Activated naive CD4-positive, alpha-beta T cell treated with anti-CD3 and anti-CD28 coated beads, Interleukin-2, amount 10 ng/mL, durations not matched to agents 7 days and 5 days (primary cell): ENCODE data around the gene ORC2.
"Not testable (repeated sequence)": the region's sequence is repeated elsewhere in the genome, so short reads cannot be mapped to it uniquely, and the experiment has no call there.

Source experiments
- CTCF ChIA-PET: fragments of 350-600 bp; sonication (Branson Sonifier 250); formaldehyde crosslinking; loops from one replicate; lab custom pipeline; 2021; ENCODE audit warnings: antibody characterized with exemption; lab: Charles Lee
- DNase-seq: peaks from one replicate; pipeline ENCODE4 v3.0.0-alpha.2; 2020
- H3K27ac Mint-ChIP-seq: one replicate; pipeline ENCODE4 v1.8.0; 2021; ENCODE audit warnings: mild to moderate bottlenecking, moderate library complexity, mixed read lengths
- H3K27me3 Mint-ChIP-seq: one replicate; pipeline ENCODE4 v1.8.0; 2021; ENCODE audit warnings: mild to moderate bottlenecking, mixed read lengths
- H3K36me3 Mint-ChIP-seq: one replicate; pipeline ENCODE4 v1.8.0; 2021; ENCODE audit warnings: mixed read lengths
- H3K4me1 Mint-ChIP-seq: one replicate; pipeline ENCODE4 v1.8.0; 2021; ENCODE audit warnings: mixed read lengths
- H3K4me3 Mint-ChIP-seq: one replicate; pipeline ENCODE4 v1.8.0; 2021; ENCODE audit warnings: mild to moderate bottlenecking, moderate library complexity, mixed read lengths
- H3K9me3 Mint-ChIP-seq: one replicate; pipeline ENCODE4 v1.8.0; 2021; ENCODE audit warnings: mixed read lengths

ORC2 gene

DNA sequence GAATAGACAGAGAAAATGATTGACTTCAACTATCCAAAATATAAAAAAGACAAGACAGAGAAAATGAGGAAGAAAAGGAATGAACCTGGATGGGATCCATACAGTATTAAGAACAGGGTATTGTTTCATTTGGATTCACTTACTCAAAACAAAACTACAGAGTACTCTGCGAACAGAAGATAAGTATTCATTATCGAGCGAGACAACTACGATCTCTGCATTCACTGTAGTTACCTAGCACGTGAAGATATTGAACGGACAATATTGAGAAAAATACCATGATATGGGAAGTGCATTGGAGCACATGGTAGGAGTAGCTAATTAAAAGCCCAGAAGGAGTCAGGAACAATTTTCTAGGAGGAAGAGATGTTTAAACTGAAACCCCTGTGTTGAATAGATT, 1.0 kb upstream of the ORC2 start:
- Mint-ChIP-seq H3K36me3 (peaks cover 27% of the 10 kb centered on the region), H3K27me3 (no peaks in the 10 kb centered on the region), H3K4me1 (peaks cover 64% of the 10 kb centered on the region), H3K27ac (peak overlapping the region; percentile 74), H3K9me3 (no peaks in the 10 kb centered on the region), H3K4me3 (peak overlapping the region; percentile 91)
- no peak for DNase-seq
- CTCF ChIA-PET = interaction anchor here (0.7 to 3.3 kb wide), 4 partner anchors 75 to 255 kb away, joined by 3 to 14 read pairs (median 3); partner anchors contain the start of gene NIF3L1

DNA sequence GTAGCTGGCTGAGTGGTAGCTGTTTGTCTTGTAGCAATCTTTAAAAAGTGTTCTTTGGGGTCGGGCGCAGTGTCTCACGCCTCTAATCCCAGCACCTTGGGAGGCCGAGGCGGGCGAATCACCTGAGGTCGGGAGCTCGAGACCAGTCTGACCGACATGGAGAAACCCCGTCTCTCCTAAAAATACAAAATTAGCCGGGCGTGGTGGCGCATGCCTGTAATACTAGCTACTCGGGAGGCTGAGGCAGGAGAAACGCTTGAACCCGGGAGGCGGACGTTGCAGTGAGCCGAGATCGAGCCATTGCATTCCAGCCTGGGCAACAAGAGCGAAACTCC, 425 bp upstream of the ORC2 start:
- H3K36me3 Mint-ChIP-seq = peaks cover 26% of the 10 kb centered on the region
- CTCF ChIA-PET = interaction anchor here (0.8 to 3.3 kb wide), 10 partner anchors 15 to 269 kb away, joined by 3 to 28 read pairs (median 4); partner anchors contain the start of genes CASP10 and NIF3L1
- H3K27ac Mint-ChIP-seq = peak overlapping the region; percentile 92
- not testable (repeated sequence) for DNase-seq, H3K27me3 Mint-ChIP-seq, H3K9me3 Mint-ChIP-seq
- peak overlapping the region; percentile 91 for H3K4me3 Mint-ChIP-seq
- peaks cover 65% of the 10 kb centered on the region for H3K4me1 Mint-ChIP-seq

DNA sequence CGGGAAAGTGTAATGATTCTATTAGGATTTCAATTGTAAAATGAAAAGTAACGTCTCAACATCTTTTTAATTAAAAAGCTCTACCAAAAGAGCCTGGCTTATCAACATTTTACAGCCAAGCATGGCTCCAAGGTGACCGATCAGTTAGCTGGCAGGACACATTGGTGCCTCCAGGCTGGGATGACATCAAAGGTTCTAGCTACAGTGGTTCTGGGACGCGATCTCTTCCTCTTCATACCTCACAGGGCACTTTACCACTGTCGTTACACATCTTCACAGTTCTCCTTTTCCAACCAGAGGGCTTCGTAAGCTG, 693 bp downstream of the ORC2 start:
- H3K36me3 Mint-ChIP-seq = peaks cover 25% of the 10 kb centered on the region
- no peak for DNase-seq
- peaks cover 59% of the 10 kb centered on the region for H3K4me1 Mint-ChIP-seq
- peak overlapping the region; percentile 91 for H3K4me3 Mint-ChIP-seq
- H3K27me3 Mint-ChIP-seq = no peaks in the 10 kb centered on the region
- CTCF ChIA-PET = interaction anchor here (0.6 to 3.3 kb wide), 12 partner anchors 14 to 417 kb away, joined by 3 to 28 read pairs (median 4); partner anchors contain the start of gene CASP10
- H3K27ac Mint-ChIP-seq = peak overlapping the region; percentile 92
- H3K9me3 Mint-ChIP-seq = no peaks in the 10 kb centered on the region

DNA sequence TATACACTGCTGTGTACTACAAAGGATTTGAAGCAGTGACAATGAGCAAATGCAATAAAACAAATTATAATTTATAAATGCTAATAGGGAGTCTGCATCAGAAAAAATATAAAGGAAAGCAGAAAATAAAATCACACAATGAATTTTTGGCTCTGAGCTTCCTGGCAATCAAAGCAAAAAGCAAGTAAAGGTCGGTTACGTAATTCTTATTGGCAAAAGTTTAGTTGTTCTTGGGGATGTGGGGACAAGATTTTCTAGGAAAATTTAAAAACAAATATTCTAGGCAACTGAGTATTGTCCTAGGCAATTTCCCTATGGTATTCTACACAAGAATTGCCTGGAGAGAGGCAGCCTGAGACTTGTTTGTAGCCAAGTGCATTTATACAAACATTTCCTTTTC, 1.8 kb downstream of the ORC2 start:
- CTCF ChIA-PET = interaction anchor here (3.3 kb wide), 1 partner anchor 108 kb away, joined by 28 read pairs; no protein-coding TSS in a partner anchor
- peaks cover 29% of the 10 kb centered on the region for H3K36me3 Mint-ChIP-seq
- peaks cover 58% of the 10 kb centered on the region for H3K4me1 Mint-ChIP-seq
- DNase-seq = no peak
- no peaks in the 10 kb centered on the region for H3K9me3 Mint-ChIP-seq
- no peak overlapping the region for H3K27ac Mint-ChIP-seq
- H3K27me3 Mint-ChIP-seq = no peaks in the 10 kb centered on the region
- peak overlapping the region; percentile 91 for H3K4me3 Mint-ChIP-seq

DNA sequence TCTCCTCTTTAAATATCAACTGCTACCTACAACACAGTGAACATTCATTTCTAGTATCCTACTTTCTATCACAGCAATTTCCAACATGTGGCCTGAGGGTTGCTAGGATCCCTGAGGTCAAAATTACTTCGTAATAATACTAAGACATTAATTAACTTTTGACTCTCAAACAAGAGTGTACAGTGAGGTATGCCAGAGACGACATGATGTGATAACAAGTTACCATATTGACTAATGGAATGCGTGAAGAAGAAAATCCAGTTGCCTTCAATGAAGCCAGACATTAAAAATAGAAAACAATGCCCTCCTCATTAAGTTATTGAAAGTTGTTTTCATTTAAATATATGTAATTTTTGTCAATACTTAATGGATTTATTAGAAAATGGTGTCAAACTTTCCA, 13.1 kb downstream of the ORC2 start:
- Mint-ChIP-seq H3K27ac (no peak overlapping the region), H3K9me3 (no peaks in the 10 kb centered on the region), H3K27me3 (no peaks in the 10 kb centered on the region), H3K4me1 (peaks cover 2% of the 10 kb centered on the region), H3K4me3 (no peak overlapping the region), H3K36me3 (peaks cover 27% of the 10 kb centered on the region)
- no peak for DNase-seq
- CTCF ChIA-PET = interaction anchor here (1.1 kb wide), 1 partner anchor 37 kb away, joined by 3 read pairs; no protein-coding TSS in a partner anchor

DNA sequence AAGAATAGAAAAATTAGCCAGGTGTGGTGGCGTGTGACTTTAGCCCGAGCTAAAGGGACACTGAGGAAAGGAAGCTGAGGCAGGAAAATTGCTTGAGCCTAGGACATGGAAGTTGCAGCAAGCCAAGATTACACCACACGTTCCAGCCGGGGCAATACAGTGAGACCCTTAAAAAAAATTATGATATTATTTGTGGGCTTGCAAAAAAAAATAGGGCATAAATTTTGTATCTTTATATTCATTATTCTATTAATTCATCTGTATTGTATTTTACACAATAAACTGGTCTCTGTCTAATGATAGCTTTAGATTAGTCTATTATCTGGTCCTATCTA, 18.1 kb downstream of the ORC2 start:
- H3K27me3 Mint-ChIP-seq = no peaks in the 10 kb centered on the region
- H3K4me1 Mint-ChIP-seq = peaks cover 3% of the 10 kb centered on the region
- no peaks in the 10 kb centered on the region for H3K9me3 Mint-ChIP-seq
- H3K36me3 Mint-ChIP-seq = peaks cover 43% of the 10 kb centered on the region
- CTCF ChIA-PET = interaction anchor here (0.9 to 2.1 kb wide), 5 partner anchors 18 to 287 kb away, joined by 3 to 7 read pairs (median 4); partner anchors contain the start of genes CASP10 and ORC2
- DNase-seq = no peak
- no peak overlapping the region for H3K4me3 Mint-ChIP-seq
- H3K27ac Mint-ChIP-seq = no peak overlapping the region

DNA sequence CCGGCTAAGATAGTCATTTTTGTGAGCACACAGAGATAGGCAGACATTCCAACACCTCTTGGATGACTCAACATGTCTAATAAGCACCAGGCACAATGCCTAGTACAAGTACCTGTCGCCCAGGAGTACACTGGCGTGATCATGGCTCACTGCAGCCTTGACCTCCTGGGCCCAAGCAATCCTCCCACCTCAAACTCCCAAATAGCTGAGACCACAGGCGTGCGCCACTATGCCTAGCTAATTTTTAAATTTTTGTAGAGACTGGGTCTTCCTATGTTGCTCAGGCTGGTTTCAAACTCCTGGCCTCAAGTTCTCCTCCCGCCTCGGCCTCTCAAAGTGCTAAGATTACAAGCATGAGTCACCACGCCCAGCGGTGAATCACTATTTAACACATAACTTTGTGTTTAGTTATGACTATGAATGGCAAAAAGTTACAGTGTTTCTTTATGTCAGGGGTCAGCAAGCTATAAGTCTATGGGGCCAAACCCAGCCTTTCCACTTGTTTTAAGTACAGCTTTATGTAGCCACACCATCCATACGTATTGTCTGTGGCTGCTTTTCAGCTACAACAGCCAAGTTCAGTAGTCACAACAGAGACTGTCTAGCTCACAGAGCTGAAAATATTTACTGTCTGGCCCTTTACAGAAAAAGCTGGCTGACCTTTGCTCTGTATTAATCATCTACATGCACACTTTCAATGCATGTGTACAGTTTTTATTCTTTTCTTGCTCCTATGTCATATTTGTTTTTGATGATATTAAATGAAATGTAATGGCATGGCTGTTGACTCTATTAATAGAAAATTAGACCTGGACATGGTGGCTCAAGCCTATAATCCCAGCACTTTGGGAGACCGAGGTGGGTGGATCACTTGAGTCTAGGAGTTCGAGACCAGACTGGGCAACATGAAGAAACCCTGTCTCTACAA, 18.7 kb downstream of the ORC2 start:
- Mint-ChIP-seq H3K27ac (peak overlapping the region; percentile 40), H3K4me3 (no peak overlapping the region), H3K36me3 (peaks cover 47% of the 10 kb centered on the region), H3K9me3 (no peaks in the 10 kb centered on the region), H3K27me3 (no peaks in the 10 kb centered on the region), H3K4me1 (peaks cover 3% of the 10 kb centered on the region)
- CTCF ChIA-PET = interaction anchor here (0.6 to 2.1 kb wide), 6 partner anchors 18 to 287 kb away, joined by 3 to 7 read pairs (median 4); partner anchors contain the start of genes CASP10 and ORC2
- peak; percentile 29 for DNase-seq

DNA sequence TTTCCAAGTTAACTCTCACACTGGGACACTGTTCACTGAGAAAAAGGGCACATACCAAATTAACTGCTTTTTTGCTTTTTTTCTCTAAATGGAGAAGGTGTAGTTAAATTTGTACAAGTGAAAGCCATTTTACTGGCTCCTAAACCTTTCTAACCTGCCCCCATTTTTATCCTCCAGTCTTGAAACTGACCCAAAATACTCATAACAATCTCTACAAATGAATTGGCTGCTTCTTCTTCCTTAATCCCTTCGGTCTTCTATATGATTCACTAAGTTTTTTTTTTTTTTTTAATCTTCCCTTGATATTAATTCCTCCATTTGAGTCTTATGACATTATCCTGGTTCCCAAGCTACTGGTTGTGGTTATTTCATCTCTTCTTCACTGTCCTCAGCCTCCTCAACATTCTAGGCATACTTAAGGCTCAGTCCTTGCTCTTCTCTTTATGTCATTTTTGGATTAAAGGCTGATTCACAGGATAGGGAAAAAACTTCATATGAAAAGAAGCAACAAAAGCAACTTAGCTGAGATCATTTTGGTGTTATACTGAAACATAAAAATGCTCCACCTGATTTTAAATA, 19.8 kb downstream of the ORC2 start:
- no peak overlapping the region for H3K27ac Mint-ChIP-seq
- CTCF ChIA-PET = interaction anchor here (2.1 kb wide), 1 partner anchor 19 kb away, joined by 6 read pairs; the partner anchor contains the start of gene ORC2
- H3K27me3 Mint-ChIP-seq = no peaks in the 10 kb centered on the region
- peaks cover 3% of the 10 kb centered on the region for H3K4me1 Mint-ChIP-seq
- H3K9me3 Mint-ChIP-seq = no peaks in the 10 kb centered on the region
- H3K4me3 Mint-ChIP-seq = no peak overlapping the region
- peaks cover 47% of the 10 kb centered on the region for H3K36me3 Mint-ChIP-seq
- no peak for DNase-seq

DNA sequence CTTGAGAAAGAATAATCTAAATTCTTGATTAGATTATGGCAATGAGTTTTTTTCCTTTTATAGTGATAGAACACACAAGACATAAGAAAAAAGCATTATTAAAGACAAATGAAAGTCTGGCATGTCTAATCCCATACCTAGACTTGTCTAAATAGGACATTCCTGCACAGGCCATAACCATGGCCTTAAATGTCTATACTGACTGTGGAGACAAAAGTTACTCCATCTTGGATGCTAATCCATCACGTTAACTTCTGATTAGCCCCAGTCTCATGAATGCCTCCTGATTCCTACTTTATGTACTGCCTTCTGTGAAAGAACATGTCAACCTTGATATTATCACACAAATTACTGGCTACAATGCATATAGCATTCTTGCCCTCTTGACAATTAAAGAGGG, 23.6 kb downstream of the ORC2 start:
- peaks cover 45% of the 10 kb centered on the region for H3K36me3 Mint-ChIP-seq
- peaks cover 2% of the 10 kb centered on the region for H3K4me1 Mint-ChIP-seq
- H3K27ac Mint-ChIP-seq = no peak overlapping the region

DNA sequence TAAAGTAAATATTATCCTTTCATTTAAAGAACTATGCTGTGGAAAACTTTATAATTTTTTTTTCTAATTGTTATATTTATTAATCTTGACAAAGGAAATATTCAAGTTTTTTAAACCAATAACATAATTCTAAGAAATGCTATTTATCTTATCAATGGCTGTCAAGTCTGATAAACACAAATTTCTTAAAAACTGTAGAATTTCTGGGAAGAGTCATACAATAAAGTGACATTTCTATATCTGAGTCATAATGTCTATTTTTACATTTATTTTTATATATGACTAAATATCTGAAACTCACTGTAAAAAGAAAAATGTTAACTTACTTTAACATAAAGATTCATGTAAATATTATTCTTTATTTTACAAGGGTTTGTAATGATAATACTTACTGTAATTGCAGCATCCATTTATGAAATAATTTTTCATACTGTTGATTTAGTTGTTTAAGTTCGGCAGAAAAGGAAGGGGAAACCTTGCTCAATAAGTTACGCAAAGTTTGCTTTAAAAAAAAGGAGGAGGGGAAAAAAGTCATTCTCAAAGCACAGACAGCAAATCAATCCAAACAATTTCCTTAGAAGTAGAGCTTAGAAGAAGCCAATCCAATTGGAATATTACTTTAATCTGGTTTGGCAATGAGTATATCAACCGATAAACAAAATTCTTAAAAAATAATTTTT, 32.4 kb downstream of the ORC2 start:
- no peak for DNase-seq
- H3K9me3 Mint-ChIP-seq = no peaks in the 10 kb centered on the region
- CTCF ChIA-PET = no interaction called here
- H3K27ac Mint-ChIP-seq = no peak overlapping the region
- peaks cover 39% of the 10 kb centered on the region for H3K36me3 Mint-ChIP-seq
- no peaks in the 10 kb centered on the region for H3K27me3 Mint-ChIP-seq
- no peaks in the 10 kb centered on the region for H3K4me1 Mint-ChIP-seq
- no peak overlapping the region for H3K4me3 Mint-ChIP-seq

More for the DNA sequence above, 23.6 kb downstream of the ORC2 start:
- DNase-seq = no peak
- no peaks in the 10 kb centered on the region for H3K27me3 Mint-ChIP-seq
- no peaks in the 10 kb centered on the region for H3K9me3 Mint-ChIP-seq
- H3K4me3 Mint-ChIP-seq = no peak overlapping the region
- CTCF ChIA-PET = no interaction called here

DNA sequence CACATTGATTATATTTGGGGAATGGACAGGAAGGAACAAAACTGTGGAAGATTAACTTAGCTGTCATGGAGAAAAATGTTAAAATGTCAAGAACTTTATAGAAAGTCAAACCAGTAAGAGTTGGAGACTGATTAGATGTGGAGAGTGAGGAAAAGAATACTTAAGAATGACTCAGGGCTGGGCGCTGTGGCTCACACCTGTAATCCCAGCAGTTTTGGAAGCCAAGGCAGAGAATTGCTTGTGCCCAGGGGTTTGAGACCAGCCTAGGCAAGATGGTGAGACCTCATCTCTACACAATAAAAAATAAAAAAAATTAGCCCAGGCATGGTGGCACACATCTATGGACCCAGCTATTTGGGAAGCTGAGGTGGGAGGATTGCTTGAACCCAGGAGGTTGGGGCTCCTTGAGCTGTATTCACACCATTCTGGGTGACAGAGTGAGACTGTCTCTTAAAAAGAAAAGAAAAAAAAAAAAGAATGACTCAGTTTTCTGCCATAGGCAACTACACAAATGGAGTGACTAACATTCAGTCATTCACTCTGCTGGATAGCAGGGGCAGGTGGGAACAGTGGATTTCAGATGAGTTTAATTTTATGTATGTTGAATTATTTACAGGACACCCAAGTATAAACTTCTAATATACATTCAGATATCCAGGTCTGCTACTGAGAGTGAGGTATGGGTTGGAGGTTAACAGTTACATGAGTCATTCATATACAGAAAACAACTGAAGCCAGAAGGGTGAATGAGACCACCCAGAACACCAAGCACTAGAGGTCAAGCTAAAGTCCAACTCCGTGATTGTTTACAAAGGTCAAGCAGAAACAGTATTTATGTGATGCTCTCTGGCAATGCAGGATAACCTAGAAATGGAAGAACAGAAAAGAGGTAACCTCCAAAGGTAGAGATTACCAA, 33.9 kb downstream of the ORC2 start:
- Mint-ChIP-seq H3K36me3 (peaks cover 36% of the 10 kb centered on the region), H3K4me1 (no peaks in the 10 kb centered on the region)
- CTCF ChIA-PET = interaction anchor here (0.7 kb wide), 2 partner anchors 28 to 215 kb away, joined by 3 read pairs; no protein-coding TSS in a partner anchor

DNA sequence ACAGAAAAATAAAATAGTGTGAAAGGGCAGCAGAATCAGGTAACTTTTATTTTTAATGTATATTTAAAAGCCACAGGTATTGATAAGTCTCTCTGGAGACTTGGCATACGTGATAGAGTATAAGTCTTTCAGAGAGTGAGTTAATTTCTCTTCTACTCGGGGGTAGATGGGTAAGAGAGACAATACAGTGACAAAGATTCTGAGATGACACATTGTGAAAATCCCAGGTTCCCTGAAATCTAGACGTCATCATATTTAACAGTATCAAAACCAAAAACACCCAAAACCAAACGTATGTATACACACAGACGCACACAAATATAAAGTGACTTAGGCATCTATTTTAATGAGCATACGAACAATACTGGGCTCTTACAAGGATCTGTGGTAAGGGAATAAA, 41.0 kb downstream of the ORC2 start:
- Mint-ChIP-seq H3K27me3 (no peaks in the 10 kb centered on the region), H3K4me1 (no peaks in the 10 kb centered on the region), H3K9me3 (no peaks in the 10 kb centered on the region), H3K27ac (no peak overlapping the region), H3K4me3 (no peak overlapping the region), H3K36me3 (peaks cover 32% of the 10 kb centered on the region)
- CTCF ChIA-PET = interaction anchor here (0.7 to 1.6 kb wide), 4 partner anchors 17 to 204 kb away, joined by 3 to 10 read pairs (median 4); no protein-coding TSS in a partner anchor
- no peak for DNase-seq

More for the DNA sequence above, 33.9 kb downstream of the ORC2 start:
- Mint-ChIP-seq H3K27ac (no peak overlapping the region), H3K27me3 (no peaks in the 10 kb centered on the region), H3K9me3 (no peaks in the 10 kb centered on the region), H3K4me3 (no peak overlapping the region)
- no peak for DNase-seq

DNA sequence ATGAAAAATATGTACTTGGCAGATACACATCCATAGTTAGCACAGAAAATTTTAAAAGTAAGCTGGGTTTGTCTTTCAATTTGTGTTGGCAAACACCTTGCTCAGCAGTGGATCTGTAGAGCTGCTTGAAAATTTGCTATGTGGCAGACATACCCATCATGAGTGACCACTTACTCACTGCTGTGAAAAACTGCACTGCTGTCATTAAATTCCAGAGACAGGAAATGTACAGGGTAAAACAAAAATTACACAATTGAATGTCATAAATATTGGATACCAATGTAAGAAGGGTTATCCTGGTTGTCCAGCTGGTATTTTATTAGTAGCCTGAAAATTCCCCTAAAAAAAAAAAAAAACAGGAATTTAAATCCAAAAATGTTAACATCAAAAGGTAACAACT, 49.8 kb downstream of the ORC2 start:
- no peak overlapping the region for H3K27ac Mint-ChIP-seq
- no peaks in the 10 kb centered on the region for H3K4me1 Mint-ChIP-seq
- H3K4me3 Mint-ChIP-seq = no peak overlapping the region
- DNase-seq = no peak
- no peaks in the 10 kb centered on the region for H3K9me3 Mint-ChIP-seq
- CTCF ChIA-PET = interaction anchor here (0.8 to 1.7 kb wide), 3 partner anchors 8 to 157 kb away, joined by 3 to 8 read pairs (median 3); no protein-coding TSS in a partner anchor
- no peaks in the 10 kb centered on the region for H3K27me3 Mint-ChIP-seq
- H3K36me3 Mint-ChIP-seq = peaks cover 35% of the 10 kb centered on the region
